Suppressor macrophage treated with lipopolysaccharide for 1 hour (primary cell): ENCODE data around the gene EPG5.
"Not testable (repeated sequence)": the region's sequence is repeated elsewhere in the genome, so short reads cannot be mapped to it uniquely, and the experiment has no call there.

Experiments used
- DNase-seq, 3 donors: peaks; one replicate each; pipeline ENCODE4 v3.0.0-alpha.2; 2020 to 2022

The EPG5 gene

DNA sequence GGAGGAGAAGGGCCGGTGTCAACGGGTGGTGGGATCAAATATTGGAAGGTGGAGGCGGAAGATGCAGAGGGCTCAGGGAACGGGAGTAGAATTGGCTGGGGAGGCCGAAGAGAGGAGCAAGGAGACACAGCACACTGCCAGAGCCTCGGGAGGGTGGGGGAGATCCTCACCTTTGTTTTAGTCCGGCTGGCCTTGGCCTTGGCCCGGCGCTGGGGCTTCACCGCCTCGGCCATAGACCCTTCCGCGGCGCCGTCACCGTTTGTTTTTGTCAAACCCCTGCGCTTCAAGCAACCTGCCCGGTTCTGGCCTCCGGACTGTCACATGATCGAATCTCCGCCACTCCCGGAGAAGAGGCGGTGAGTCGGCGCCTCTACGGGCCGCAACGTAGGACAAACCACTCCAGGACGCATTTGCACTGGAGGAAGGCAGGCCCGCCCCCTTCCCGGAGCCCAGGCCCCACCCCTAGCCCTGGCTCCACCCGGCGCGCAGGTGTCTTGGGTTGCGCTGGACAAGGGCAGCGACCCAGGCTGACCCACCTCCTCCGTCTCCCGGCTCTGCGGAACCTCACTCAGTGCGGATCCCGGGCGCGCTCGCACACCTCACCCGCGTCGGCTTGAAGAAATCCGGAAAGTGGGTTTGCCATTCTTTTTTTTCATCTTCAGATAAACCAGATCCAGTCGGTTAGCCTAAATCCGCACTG, at the start of gene EPG5:
Gene EPG5 (minus strand): TSS at position 323 of the 700 bp plus-strand sequence. CDS start 90 bp downstream, at position 233.
- peak; percentile 95 to 96 (median 95) for DNase-seq

DNA sequence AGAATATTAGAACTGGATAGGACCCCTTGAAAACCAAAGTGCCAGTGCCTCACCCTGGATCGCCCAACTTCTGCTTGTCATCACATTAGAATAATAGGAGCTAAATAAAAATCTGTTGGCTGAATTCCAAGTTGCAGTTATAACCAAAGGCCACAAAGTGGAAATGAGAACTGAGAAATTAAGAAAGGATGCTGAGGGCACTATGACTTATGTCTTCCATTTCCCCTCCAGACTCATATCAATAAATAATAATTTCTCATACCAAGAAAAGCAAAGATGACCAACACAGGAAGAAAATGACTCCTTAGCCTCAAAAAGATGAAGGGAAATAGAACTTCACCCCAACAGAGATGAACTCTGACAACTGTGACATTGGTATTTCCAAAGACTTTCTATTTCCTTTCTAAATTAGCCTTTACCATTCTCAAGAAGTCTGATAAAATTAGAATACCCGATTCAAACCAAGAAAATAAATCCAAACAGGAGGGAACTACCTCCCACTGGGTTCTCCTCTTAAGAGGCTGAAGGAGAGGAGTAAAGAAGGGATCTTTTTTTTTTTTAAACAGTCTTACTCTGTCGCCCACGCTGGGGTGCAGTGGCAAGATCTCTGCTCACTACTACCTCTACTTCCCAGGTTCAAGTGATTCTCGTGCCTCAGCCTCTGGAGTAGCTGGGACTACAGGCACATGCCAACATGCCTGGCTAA, 46.5 kb upstream of the EPG5 start:
- peak; percentile 56 to 94 (median 78) for DNase-seq

- DNase-seq, result peak in 1 of 3 donors; percentile 31
These were observed 43.5 kb upstream of the EPG5 start for GRCh38 chr18:46010676-46011075.

- DNase-seq, result no peak
These were observed 42.9 kb upstream of the EPG5 start for GRCh38 chr18:46010050-46010449.

DNA sequence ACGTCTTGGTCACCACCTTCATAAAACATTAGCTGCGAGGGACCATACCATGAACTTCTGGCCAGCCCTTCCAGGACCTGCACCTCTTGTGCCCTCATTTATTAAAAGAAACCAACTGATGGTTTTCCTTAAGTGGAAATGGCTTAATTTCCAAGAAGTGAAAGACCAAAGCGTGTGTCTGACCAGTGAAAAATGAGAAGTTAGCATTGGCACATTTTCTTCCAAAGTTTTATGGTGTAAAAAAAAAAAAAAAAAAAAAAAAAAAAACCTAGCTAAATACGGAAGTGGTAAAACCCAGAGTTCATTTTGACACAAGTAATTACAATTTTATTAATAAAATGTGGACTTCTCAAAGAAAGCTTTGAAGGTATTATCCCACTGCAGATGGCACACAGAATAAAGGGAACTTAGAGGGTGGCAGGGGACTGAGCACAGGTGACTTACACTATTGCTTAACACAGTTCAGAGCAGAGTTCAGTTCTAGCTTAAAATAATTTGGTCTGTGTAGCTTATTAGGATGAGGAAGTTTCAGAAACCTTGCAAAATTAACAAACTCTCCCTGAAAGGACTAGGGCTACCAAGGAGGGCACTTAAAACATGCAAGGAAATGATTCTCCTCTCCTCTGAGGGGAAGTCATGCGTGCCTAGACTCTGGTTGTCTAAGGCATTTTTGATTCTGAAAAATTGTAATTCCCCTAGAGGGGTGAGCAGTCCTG, 42.2 kb upstream of the EPG5 start:
- DNase-seq, result peak; percentile 77 to 95 (median 88)

- peak in 1 of 3 donors; percentile 25 for DNase-seq
These were observed 41.4 kb upstream of the EPG5 start for GRCh38 chr18:46008531-46008930.

GRCh38 chr18:46007165-46007564, 40.0 kb upstream of the EPG5 start:
- DNase-seq, result no peak

DNA sequence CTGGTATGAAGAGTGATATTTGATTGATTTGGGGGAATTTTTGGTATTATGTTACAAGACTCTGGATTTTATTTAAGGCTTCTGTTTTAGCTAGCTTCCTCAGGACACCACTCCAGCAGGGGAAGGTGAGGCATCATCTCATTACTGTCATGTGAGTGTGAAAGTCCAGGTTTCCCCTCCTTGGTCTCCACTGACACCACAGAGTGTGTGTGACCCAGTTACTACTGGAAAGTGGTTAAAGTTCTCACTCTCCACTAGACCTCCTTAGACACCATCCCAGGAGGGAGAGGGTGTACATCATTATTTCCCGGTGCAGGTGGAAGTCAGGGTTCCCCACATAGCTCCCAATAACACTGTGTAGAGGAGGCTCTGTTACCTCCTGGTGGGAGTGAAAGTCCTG, 35.8 kb upstream of the EPG5 start:
- no peak for DNase-seq

DNA sequence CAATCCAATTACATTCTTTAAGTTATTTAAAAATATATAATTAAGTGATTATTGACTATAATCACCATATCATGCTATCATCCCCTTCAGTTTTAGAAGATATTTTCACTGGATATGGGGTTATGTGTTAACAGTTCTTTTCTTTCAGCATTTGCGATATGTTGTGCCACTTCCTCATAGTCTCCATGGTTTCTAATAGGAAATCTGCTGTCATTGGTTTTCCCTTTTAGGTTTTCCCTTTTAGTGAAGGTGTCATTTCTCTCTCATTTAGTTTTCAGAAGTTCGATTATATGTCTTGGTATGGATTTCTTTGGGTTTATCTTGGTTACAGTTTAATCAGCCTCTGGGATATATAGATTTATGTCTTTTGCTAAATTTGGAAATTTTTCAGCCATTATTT, 34.8 kb upstream of the EPG5 start:
- no peak for DNase-seq

GRCh38 chr18:46001074-46001473, 33.9 kb upstream of the EPG5 start:
- DNase-seq, result no peak

GRCh38 chr18:45999536-45999935, 32.4 kb upstream of the EPG5 start:
- no peak for DNase-seq

DNA sequence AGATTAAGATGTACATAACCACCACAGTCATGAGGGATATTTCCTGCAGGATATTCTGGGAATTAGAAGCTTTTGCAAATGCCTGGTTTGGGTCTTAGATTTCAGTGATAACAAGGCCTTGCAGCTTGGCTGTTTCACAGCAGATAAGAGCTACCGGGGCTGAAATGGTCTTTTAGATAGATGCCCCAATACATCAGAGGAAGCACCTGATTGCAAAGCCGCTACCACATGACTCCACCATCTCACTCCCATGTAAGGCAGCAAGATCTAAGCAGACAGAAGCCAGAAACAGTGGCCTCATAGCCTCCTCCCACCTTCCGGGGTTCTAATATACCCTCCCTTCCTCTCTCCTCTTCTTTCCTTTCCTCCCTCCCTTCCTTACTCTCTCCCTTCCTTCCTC, 31.1 kb upstream of the EPG5 start:
- no peak for DNase-seq

DNA sequence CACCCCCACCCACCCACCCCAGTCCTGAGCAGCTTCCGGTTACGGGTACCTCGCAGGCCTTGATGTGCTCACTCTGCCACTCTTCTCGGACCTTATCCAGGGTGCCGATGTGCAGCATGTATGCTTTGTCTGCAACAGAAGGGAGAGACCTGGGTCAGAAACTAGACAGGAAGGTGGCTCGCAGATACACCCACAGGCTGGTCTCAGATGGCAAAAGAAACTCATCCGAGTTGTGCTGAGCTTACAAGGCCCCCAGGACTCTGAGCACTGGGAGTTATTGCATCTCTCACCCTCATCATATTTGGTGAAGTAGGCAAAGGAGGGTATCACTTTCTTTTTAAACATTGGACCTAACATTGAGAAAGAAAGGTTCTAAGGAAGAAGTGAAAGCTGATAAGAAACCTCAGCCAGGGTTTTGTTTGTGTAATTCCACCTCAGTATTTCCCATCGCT, 30.6 kb upstream of the EPG5 start:
- peak in 1 of 3 donors; percentile 30 for DNase-seq

GRCh38 chr18:45995461-45995860, 28.3 kb upstream of the EPG5 start:
- no peak for DNase-seq

DNA sequence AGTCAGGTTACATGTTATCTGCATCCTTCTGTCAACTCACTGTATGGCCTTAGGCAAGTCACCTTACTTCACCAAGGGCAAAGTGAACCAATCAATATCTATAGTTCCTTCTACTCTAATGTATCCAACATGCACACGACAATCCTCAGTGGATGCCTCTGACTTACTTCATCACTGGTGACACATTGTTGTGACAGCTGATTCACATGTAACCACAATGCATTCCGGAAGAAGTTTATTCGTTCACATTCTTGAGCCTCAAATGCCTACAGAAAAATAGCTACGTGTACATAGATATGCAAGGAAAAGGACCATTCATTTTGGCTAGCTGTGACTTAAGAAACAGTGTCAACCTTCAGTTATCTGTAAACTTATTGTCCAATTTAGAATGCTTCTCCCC, 26.3 kb upstream of the EPG5 start:
- peak in 2 of 3 donors; percentile 35 to 41 for DNase-seq

DNA sequence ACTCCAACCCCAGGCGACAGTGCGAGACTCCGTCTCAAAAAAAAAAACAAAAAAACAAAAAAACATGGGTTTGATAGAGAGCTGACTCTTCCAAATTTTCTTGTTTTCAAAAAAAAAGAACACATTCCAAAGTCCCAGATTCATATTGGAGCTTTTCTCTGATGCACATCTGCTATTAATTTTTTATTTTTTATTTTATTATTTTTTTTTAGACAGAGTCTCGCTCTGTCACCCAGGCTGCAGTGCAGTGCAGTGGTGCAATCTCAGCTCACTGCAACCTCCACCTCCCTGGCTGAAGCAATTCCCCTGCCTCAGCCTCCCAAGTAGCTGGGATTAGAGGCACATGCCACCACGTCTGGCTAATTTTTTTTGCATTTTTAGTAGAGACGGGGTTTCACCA, 25.4 kb upstream of the EPG5 start:
- not testable (repeated sequence) for DNase-seq

GRCh38 chr18:45991788-45992187, 24.7 kb upstream of the EPG5 start:
- no peak for DNase-seq

DNA sequence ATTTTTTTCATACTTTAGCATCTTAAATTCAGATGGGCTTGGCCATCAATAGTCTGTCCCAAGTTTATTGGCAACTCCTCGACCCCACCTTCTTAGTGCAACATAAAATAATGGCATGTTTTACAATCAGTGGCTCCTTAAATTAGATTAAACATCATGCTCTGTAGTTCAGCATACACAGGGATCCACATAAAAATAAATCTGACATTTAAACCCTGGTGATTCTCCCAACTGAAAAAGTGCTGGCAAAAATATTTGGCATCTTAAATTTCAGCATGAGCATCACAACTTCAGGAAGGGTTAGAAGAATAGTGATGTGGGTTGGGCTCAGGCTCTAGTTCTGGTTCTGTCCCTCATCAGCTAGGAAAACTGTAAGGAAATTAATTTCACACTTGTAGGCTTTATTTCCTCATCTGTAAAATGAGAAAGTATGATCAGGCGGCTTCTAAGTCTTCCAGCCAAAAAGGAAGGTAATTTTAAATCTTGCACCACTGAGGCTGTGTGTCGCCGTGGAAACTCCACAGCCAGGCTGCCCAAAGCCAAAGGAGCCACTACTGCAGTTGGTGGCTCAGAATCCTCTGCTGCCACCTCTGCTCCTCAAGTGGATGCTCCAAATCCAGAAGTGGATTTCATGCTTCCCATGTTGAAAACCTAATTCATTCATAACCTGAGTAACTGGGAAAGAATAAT, 17.6 kb upstream of the EPG5 start:
- DNase-seq, result peak in 2 of 3 donors; percentile 34 to 36

DNA sequence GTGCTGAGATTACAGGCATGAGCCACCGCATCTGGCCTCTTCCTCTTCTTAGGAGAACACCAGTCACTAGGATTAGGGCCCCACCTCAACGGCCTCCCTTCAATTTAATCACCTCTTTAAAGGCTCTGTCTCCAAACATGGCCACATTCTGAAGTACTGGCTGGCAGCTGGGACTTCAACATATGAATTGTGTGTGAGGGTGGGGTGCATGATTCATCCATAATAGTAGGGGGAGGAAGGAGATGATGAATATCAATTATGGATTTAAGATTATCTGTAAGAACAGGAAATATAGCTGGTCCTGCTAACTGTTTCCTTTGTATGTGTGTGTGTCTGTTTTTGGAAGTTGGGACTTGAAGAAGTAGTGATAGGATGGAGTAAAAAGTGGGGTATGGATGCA, 14.7 kb upstream of the EPG5 start:
- DNase-seq, result no peak

- DNase-seq, result no peak
These were observed 13.1 kb upstream of the EPG5 start for GRCh38 chr18:45980229-45980628.

DNA sequence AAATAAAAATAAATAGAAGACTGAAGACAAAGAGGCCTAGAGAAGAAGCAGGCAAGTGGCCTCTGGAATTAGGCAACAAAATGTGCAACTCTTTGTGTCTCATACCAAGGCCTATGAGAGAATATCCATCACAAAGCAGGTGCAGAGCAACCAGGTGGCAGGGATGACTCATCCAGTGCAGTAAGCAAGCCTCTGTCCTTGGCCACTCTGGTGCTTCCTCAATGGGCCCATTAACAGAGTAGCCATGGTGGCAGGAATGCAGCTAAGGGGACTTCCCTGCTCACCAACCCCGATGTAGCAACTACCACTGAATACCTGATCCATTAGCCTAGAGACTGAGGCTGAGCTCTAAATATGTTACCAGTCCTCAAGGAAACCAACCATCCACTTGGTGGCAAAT, 11.0 kb upstream of the EPG5 start:
- peak in 1 of 3 donors; percentile 27 for DNase-seq

- no peak for DNase-seq
These were observed 9.8 kb upstream of the EPG5 start for GRCh38 chr18:45976974-45977373.

DNA sequence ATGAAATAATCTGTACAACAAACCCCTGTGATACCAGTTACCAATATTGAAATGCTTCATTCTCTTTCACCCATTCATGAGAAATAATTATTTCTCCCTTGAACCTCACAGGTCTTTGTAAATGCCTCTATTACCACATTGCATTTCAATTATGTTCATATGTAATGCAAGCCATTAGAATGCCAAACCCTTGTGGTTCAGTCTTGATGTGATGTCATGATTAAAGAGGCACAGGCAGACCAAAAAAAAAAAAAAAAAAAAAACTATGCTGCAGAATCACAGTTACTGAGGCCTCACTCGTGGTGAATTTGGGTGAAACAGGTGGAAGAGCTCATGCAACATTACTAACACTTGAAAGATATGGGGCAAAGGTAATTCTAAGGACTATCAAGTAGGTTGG, 9.4 kb upstream of the EPG5 start:
- DNase-seq, result no peak
